ENCODE results near the gene NIPSNAP2. TPM values are rescaled to one million over a fixed set of nuclear protein-coding genes. Genes with fewer than 3 reads are reported as not detected.
"Not testable (repeated sequence)": the region's sequence is repeated elsewhere in the genome, so short reads cannot be mapped to it uniquely, and the experiment has no call there.

Gene NIPSNAP2
- total RNA-seq, 2 donors from 2014 or later = 51.2 to 56.6 TPM

DNA sequence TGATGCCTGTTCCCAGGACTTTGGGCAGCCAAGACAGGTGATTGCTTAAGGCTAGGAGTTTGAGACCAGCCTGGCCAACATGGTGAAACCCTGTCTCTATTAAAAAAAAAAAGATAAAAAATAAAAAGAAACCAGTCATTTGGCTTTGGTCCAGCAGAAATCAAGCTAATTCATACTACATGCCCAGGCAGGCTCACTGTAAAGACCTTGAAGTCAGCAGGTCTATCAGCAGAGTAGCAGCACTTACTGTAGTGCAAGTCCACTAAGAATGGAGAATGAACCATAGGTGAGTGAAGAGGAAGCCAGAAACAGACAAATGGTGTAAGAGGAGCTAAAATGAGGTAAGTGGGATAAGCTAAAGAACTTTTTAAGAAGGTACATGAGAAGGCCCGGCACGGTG is 62.2 kb downstream of the NIPSNAP2 start:
- Mint-ChIP-seq H3K9me3 (no peaks in the 10 kb centered on the region), H3K27ac (peak overlapping the region in 1 of 2 donors; percentile 45), H3K36me3 (peaks cover 3 to 13% of the 10 kb centered on the region in 2 donors)
- no peak for DNase-seq (ENCODE audit: low spot score in 2 of 2)
- no peak for ATAC-seq

- DNase-seq (ENCODE audit: low spot score in 2 of 2) = no peak
- peaks cover 9 to 18% of the 10 kb centered on the region in 2 donors for H3K36me3 Mint-ChIP-seq
- peak in 1 of 2 donors; percentile 22 for ATAC-seq
- no peaks in the 10 kb centered on the region for H3K9me3 Mint-ChIP-seq
- H3K27ac Mint-ChIP-seq = no peak overlapping the region
Observed at GRCh38 chr7:56028942-56029630, 64.7 kb downstream of the NIPSNAP2 start.

GRCh38 chr7:56030340-56030739 is 66.0 kb downstream of the NIPSNAP2 start:
- DNase-seq (ENCODE audit: low spot score in 2 of 2) = no peak
- Mint-ChIP-seq H3K36me3 (peaks cover 9 to 18% of the 10 kb centered on the region in 2 donors), H3K27ac (no peak overlapping the region), H3K9me3 (no peaks in the 10 kb centered on the region)
- no peak for ATAC-seq

DNA sequence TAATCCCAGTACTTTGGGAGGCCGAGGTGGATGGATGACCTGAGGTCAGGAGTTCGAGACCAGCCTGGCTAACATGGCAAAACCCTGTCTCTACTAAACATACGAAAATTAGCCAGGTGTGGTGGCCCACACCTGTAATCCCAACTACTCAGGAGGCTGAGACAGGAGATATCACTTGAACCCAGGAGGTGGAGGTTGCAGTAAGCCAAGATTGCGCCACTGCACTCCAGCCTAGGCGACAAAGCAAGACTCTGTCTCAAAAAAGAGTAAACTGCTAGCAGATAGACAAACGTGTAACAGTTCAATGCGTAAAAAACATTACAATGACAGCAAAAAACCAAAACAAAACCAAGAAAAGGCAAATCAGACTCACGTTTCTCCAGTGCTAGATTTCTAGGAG is 67.2 kb downstream of the NIPSNAP2 start:
- not testable (repeated sequence) for H3K9me3 Mint-ChIP-seq; DNase-seq (ENCODE audit: low spot score in 2 of 2)
- peaks cover 9 to 18% of the 10 kb centered on the region in 2 donors for H3K36me3 Mint-ChIP-seq

GRCh38 chr7:56032578-56032977 is 68.2 kb downstream of the NIPSNAP2 start:
- not testable (repeated sequence) for ATAC-seq; H3K27ac Mint-ChIP-seq; DNase-seq (ENCODE audit: low spot score in 2 of 2); H3K9me3 Mint-ChIP-seq
- peaks cover 9 to 18% of the 10 kb centered on the region in 2 donors for H3K36me3 Mint-ChIP-seq

More for the DNA sequence above, 67.2 kb downstream of the NIPSNAP2 start:
- ATAC-seq, H3K27ac Mint-ChIP-seq: not testable (repeated sequence)

DNA sequence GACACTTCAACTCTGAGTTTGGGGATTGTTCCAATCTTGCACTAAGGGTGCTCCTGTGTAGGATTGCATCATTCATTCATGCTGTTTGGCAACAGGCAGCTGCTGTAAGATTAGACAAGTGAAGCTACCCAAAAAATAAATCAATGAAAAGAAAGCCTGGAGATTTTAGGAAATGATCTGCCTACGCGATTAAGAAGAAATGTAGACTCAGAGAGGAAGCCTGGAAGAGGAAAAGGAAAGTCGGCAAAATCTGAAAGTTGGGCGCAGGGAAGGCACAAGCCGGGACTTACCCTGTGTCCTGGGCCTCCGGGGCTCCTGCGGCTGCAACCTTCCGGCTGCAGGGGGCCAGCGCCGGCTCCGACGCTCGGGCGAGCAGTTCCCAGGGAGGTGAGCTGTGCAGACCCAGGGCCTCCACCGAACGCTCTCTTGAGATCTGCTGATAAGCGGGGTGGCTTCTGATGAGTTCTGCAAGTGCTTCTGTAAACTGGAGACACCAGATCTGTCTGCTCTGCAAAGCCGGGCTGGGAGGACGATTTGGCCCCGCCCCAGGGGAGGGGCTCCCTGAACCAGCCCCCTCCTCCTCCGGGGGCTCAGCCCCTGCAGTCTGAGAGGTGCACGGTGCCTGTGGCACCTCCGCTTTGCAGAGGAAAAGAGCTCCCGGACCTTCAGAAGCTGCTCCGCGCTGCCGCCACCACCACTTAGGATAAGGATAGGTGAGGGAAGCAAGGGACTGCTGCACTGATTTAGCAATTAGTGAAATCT is 69.5 kb downstream of the NIPSNAP2 start:
- peak; percentile 94 to 98 for ATAC-seq
- Mint-ChIP-seq H3K36me3 (peaks cover 9 to 15% of the 10 kb centered on the region in 2 donors), H3K27ac (peak overlapping the region; percentile 16 to 69), H3K9me3 (no peaks in the 10 kb centered on the region)
- DNase-seq (ENCODE audit: low spot score in 2 of 2) = peak; percentile 60 to 71

- Mint-ChIP-seq H3K36me3 (no peaks in the 10 kb centered on the region), H3K9me3 (no peaks in the 10 kb centered on the region), H3K27ac (peak overlapping the region in 1 of 2 donors; percentile 66)
- ATAC-seq (no peak), DNase-seq (ENCODE audit: low spot score in 2 of 2) (no peak)
Observed at GRCh38 chr7:56040730-56041129, 76.3 kb downstream of the NIPSNAP2 start.

DNA sequence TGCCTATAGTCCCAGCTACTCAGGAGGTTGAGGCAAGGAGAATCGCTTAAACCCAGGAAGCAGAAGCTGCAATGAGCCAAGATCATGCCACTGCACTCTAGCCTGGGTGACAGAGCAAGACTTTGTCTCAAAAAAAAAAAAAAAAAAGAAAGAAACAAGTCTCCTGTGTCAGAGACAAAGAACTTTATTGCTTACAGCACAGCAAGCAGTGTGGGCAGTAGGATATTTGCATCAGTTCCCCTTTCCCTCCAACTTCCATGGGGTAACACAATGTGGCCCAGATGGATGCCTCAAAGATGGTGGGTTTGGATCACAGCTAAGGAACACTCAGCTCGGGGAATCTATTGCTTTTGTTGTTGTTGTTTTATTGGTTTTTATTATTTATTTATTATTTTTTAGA is 81.4 kb downstream of the NIPSNAP2 start:
- ATAC-seq; H3K9me3 Mint-ChIP-seq; H3K27ac Mint-ChIP-seq; DNase-seq (ENCODE audit: low spot score in 2 of 2); H3K36me3 Mint-ChIP-seq: not testable (repeated sequence)

DNA sequence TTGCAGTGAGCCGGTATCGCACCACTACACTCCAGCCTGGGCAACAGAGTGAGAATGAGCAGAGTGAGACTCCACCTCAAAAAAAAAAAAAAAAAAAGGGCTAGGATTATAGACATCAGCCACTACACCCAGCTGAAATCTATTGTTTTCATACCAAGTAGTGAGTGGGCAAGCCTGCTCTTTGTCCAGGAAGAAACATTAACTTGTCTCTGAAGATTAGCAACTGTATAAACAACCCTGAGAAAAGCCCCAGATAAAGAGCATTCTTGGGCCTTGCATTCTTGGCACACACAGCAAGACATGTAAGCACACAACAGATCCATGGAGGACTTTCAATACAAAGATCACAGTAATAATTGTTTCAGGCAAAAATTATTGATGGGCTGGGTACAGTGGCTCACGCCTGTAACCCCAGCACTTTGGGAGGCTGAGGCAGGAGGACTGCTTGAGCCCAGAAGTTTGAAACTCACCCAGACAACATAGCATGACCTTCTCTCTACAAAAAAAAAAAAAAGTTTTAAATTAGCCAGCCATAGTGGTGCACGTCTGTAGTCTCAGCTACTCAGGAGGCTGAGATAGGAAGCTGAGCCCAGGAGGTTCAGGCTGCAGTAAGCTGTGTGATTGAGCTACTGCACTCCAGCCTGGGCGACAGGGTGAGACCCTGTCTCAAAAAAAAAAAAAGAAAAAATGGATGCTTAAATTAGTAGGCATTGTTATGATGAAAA is 82.5 kb downstream of the NIPSNAP2 start:
- Mint-ChIP-seq H3K27ac (no peak overlapping the region), H3K36me3 (peaks cover 0 to 13% of the 10 kb centered on the region in 2 donors), H3K9me3 (no peaks in the 10 kb centered on the region)
- no peak for ATAC-seq
- no peak for DNase-seq (ENCODE audit: low spot score in 2 of 2)

DNA sequence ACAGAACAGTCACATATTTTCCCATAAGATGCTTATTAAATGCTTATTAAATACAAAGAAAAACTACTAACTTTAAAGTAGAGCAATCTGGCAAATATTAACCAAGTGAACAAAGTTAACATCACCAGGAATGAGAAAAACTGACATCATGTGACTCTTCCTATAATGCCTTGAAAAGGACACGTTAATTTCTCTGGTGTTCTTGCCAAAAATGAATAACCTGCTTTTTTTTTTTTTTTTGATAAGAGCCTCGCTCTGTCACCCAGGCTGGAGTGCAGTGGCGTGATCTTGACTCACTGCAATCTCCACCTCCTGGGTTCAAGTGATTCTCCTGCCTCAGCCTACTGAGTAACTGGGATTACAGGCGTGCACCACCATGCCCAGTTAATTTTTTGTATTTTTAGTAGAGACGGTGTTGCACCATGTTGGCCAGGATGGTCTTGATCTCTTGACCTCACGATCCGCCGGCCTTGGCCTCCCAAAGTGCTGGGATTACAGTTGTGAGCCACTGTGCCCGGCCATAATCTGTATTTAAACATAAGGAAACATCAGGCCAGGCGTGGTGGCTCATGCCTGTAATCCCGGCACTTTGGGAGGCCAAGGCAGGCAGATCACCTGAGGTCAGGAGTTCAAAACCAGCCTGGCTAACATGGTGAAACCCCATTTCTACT is 83.2 kb downstream of the NIPSNAP2 start:
- DNase-seq (ENCODE audit: low spot score in 2 of 2) = not testable (repeated sequence)

GRCh38 chr7:56048245-56048644 is 83.9 kb downstream of the NIPSNAP2 start:
- DNase-seq (ENCODE audit: low spot score in 2 of 2) = no peak
- H3K36me3 Mint-ChIP-seq = peaks cover 5 to 13% of the 10 kb centered on the region in 2 donors
- ATAC-seq = no peak
- no peak overlapping the region for H3K27ac Mint-ChIP-seq
- no peaks in the 10 kb centered on the region for H3K9me3 Mint-ChIP-seq

More for the DNA sequence above, 83.2 kb downstream of the NIPSNAP2 start:
- not testable (repeated sequence) for ATAC-seq, H3K27ac Mint-ChIP-seq, H3K9me3 Mint-ChIP-seq
- peaks cover 0 to 13% of the 10 kb centered on the region in 2 donors for H3K36me3 Mint-ChIP-seq

- not testable (repeated sequence) for DNase-seq (ENCODE audit: low spot score in 2 of 2); ATAC-seq; H3K27ac Mint-ChIP-seq; H3K9me3 Mint-ChIP-seq
- peaks cover 10 to 15% of the 10 kb centered on the region in 2 donors for H3K36me3 Mint-ChIP-seq
Observed at GRCh38 chr7:56048763-56049162, 84.4 kb downstream of the NIPSNAP2 start.

Other genes with a start within 250 kb of the NIPSNAP2 start
- gene SEPTIN14, start 101.8 kb upstream of the NIPSNAP2 start, total RNA-seq = not detected
- 1 to 10 TPM; 2.9 to 4.3 TPM for gene ZNF713, start 77.1 kb upstream of the NIPSNAP2 start, total RNA-seq
- gene MRPS17, start 12.7 kb upstream of the NIPSNAP2 start, total RNA-seq = 10 to 100 TPM; 18.8 to 25.1 TPM
- 10 to 100 TPM in 1 of 2 donors, 1 to 10 TPM in 1; 7.7 to 21.1 TPM for gene PSPH, start 86.9 kb downstream of the NIPSNAP2 start, total RNA-seq
- 100 to 1,000 TPM; 173 to 236 TPM for gene CCT6A, start 87.2 kb downstream of the NIPSNAP2 start, total RNA-seq
- gene SUMF2, start 99.7 kb downstream of the NIPSNAP2 start, total RNA-seq = 100 to 1,000 TPM; 106 to 107 TPM
- gene PHKG1, start 128.4 kb downstream of the NIPSNAP2 start, total RNA-seq = 1 to 10 TPM; 4.1 to 9.4 TPM
- gene CHCHD2, start 141.9 kb downstream of the NIPSNAP2 start, total RNA-seq = 100 to 1,000 TPM; 658 to 742 TPM
- under 1 TPM in 1 of 2 donors, not detected in 1; 0.60 TPM for gene NUPR2, start 151.8 kb downstream of the NIPSNAP2 start, total RNA-seq